Natural killer cell (primary cell): ENCODE results near the gene FNDC10. TPM values are rescaled to one million over a fixed set of nuclear protein-coding genes. Genes with fewer than 3 reads are reported as not detected.
A peak's percentile ranks its signal among the peaks of the same experiment; 100 is the strongest.

Source experiments
- ATAC-seq, 3 donors: fragments of 150-1000 bp in 2 of 3; fragments of 200-7000 bp in 1 of 3; cut with Tn5 transposase; 1 replicate in 1 of 3; 2 replicates in 2 of 3; pipeline ENCODE4 v1.10.0; 2021; ENCODE audit warnings: mild to moderate bottlenecking in 2 of 3, moderate library complexity in 2 of 3
- DNase-seq, 2 donors: peaks; one replicate each; pipeline versions ENCODE4 v3.0.0 to v3.0.0-alpha.2; 2013 to 2021; ENCODE audit warnings: mixed read lengths in 1 of 2
- H3K27ac ChIP-seq: one replicate; pipeline ENCODE4 v1.5.1; 2013; ENCODE audit warnings: mild to moderate bottlenecking, low read length
- H3K27me3 ChIP-seq: one replicate; pipeline ENCODE4 v1.6.1; 2013; ENCODE audit warnings: low read length; ENCODE audit not compliant: control insufficient read depth, insufficient read depth
- H3K36me3 ChIP-seq: one replicate; pipeline ENCODE4 v1.6.1; 2013; ENCODE audit warnings: low read length; ENCODE audit not compliant: control insufficient read depth, insufficient read depth
- H3K4me1 ChIP-seq: one replicate; pipeline ENCODE4 v1.6.1; 2013; ENCODE audit warnings: low read length; ENCODE audit not compliant: control insufficient read depth, insufficient read depth
- H3K4me3 ChIP-seq: one replicate; pipeline ENCODE4 v1.5.1; 2013; ENCODE audit warnings: low read length
- H3K9me3 ChIP-seq: one replicate; pipeline ENCODE4 v1.6.1; 2013; ENCODE audit warnings: low read length; ENCODE audit not compliant: control insufficient read depth, insufficient read depth
- H3K27ac Mint-ChIP-seq, 2 donors: one replicate each; pipeline ENCODE4 v1.8.0; 2022; ENCODE audit warnings: mild to moderate bottlenecking in 2 of 2, mixed read lengths in 2 of 2, moderate library complexity in 1 of 2
- H3K27me3 Mint-ChIP-seq, 2 donors: one replicate each; pipeline ENCODE4 v1.8.0; 2022; ENCODE audit warnings: low read depth in 2 of 2, mixed read lengths in 2 of 2
- H3K36me3 Mint-ChIP-seq: one replicate; pipeline ENCODE4 v1.8.0; 2022; ENCODE audit warnings: mixed read lengths
- H3K4me1 Mint-ChIP-seq, 2 donors: one replicate each; pipeline ENCODE4 v1.8.0; 2022; ENCODE audit warnings: mixed read lengths in 2 of 2
- H3K4me3 Mint-ChIP-seq: one replicate; pipeline ENCODE4 v1.8.0; 2022; ENCODE audit warnings: mild to moderate bottlenecking, moderate library complexity, mixed read lengths
- H3K9me3 Mint-ChIP-seq, 2 donors: one replicate each; pipeline ENCODE4 v1.8.0; 2022; ENCODE audit warnings: mixed read lengths in 2 of 2
- WGBS: methylation state at CpG from one replicate; pipeline ENCODE4 v1.1.7; 2013; ENCODE audit warnings: missing lambda C conversion rate; ENCODE audit not compliant: insufficient coverage; 5-methylcytosine and 5-hydroxymethylcytosine counted together
- intact Hi-C: fragments of 100-400 bp; cut with micrococcal nuclease; formaldehyde crosslinking; loops from one replicate; pipeline ENCODE4 v1.14.2; 2022
- total RNA-seq, 4 donors: library from RNA; stranded (reverse); fragments of 120-200 nt in 1 of 4; gene quantifications; one replicate each; pipeline versions ENCODE4 v1.2.3 to v1.2.4, GENCODE V29; 2013 to 2022
- TF ChIP-seq, protein P1 (sequence below): fragments of 200-600 bp; IDR thresholded peaks from one replicate; pipeline ENCODE4 v1.8.0; 2022; ENCODE audit warnings: antibody characterized with exemption

The FNDC10 gene
- total RNA-seq, 3 donors from 2014 or later (not counting 1 experiment from before 2014, with no cell fraction given) = 2.8 to 3.2 (median 3.0) TPM

DNA sequence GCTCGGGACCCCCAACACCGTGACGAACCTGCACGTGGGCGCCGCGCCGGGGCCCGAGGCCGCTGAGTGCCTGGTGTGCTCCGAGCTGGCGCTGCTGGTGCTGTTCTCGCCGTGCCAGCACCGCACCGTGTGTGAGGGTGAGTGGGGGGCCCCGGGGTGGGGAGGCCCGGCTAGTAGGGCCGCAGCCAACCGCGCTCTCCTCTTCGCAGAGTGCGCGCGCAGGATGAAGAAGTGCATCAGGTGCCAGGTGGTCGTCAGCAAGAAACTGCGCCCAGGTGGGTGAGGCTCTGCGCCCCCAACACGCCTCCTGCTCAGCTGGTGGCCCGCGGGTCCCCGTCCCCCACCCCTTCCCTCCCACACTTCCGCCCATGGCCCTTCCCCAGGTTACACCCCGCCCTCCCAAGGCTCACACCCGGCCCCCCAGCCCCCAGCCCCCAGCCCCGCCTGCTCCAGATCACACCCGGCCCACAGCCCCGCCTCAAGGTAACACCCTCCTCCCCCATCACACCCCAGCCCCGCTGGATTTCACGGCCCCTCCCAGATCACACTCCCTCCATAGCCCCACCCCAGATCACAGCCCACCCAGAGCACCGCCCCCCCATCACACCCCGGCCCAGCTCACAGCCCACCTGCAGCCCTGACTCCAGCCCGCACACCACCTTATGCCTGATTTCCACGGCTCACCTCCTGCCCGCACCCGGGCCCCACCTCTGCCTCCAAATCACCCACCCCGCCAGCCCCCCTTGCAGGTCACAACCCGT, 29.7 kb upstream of the FNDC10 start:
- 12% methylated on average over 46 of the region's 48 CpGs for WGBS
- peaks cover 5 to 28% of the 10 kb centered on the region in 2 donors for H3K4me1 Mint-ChIP-seq
- intact Hi-C loops = no loop called here
- Histone ChIP-seq H3K27me3 (no peaks in the 10 kb centered on the region), H3K27ac (peak overlapping the region; percentile 74), H3K4me3 (peak overlapping the region; percentile 42), H3K9me3 (no peaks in the 10 kb centered on the region), H3K36me3 (no peaks in the 10 kb centered on the region), H3K4me1 (peaks cover 50% of the 10 kb centered on the region)
- H3K27me3 Mint-ChIP-seq = no peaks in the 10 kb centered on the region
- peak overlapping the region; percentile 93 to 96 for H3K27ac Mint-ChIP-seq
- H3K4me3 Mint-ChIP-seq = peak overlapping the region; percentile 95
- no peaks in the 10 kb centered on the region for H3K9me3 Mint-ChIP-seq
- DNase-seq (peak; percentile 85 to 90), ATAC-seq (peak; percentile 68 to 85 (median 70))
- no peaks in the 10 kb centered on the region for H3K36me3 Mint-ChIP-seq
- TF ChIP-seq, protein P1, sequence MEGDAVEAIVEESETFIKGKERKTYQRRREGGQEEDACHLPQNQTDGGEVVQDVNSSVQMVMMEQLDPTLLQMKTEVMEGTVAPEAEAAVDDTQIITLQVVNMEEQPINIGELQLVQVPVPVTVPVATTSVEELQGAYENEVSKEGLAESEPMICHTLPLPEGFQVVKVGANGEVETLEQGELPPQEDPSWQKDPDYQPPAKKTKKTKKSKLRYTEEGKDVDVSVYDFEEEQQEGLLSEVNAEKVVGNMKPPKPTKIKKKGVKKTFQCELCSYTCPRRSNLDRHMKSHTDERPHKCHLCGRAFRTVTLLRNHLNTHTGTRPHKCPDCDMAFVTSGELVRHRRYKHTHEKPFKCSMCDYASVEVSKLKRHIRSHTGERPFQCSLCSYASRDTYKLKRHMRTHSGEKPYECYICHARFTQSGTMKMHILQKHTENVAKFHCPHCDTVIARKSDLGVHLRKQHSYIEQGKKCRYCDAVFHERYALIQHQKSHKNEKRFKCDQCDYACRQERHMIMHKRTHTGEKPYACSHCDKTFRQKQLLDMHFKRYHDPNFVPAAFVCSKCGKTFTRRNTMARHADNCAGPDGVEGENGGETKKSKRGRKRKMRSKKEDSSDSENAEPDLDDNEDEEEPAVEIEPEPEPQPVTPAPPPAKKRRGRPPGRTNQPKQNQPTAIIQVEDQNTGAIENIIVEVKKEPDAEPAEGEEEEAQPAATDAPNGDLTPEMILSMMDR = no peak

DNA sequence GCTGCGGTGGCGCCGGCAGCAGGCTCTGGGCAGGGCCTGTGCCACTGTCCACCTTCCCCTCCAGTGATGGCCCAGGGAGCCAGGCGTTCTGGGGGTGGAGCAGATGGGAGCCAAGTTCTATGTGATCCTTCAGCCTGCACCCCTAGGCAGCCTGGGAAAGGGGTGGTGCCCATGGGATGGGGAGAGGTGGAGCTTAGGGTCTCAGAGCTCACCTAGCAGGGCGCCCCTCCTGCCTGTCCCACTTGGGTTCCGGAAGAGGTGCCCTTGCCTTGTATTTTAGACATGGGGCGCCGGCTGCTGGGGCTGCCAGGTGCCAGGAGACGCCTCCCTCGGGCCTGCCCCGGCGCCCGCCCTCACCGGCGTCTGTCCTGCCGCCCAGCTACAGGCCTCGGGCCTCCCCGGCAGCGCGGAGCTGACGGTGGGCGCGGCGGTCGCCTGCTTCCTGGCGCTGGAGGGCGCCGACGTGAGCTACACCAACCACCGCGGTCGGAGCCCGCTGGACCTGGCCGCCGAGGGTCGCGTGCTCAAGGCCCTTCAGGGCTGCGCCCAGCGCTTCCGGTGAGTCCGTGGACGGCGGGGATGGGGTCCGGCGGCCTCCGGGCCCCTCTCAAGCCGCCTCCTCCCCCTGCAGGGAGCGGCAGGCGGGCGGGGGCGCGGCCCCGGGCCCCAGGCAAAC, 29.0 kb upstream of the FNDC10 start:
- H3K27me3 ChIP-seq = no peaks in the 10 kb centered on the region
- DNase-seq (peak; percentile 55 to 67), ATAC-seq (no peak)
- peaks cover 56% of the 10 kb centered on the region for H3K4me1 ChIP-seq
- Mint-ChIP-seq H3K4me1 (peaks cover 5 to 30% of the 10 kb centered on the region in 2 donors), H3K36me3 (no peaks in the 10 kb centered on the region), H3K27ac (peak overlapping the region; percentile 48 to 96), H3K27me3 (no peaks in the 10 kb centered on the region), H3K4me3 (peak overlapping the region; percentile 72), H3K9me3 (no peaks in the 10 kb centered on the region)
- WGBS = 15% methylated on average over 53 of the region's 53 CpGs
- intact Hi-C loops = no loop called here
- no peaks in the 10 kb centered on the region for H3K36me3 ChIP-seq
- TF ChIP-seq, protein P1 = no peak
- peak overlapping the region; percentile 42 for H3K4me3 ChIP-seq
- H3K9me3 ChIP-seq = no peaks in the 10 kb centered on the region
- H3K27ac ChIP-seq = peak overlapping the region; percentile 49

DNA sequence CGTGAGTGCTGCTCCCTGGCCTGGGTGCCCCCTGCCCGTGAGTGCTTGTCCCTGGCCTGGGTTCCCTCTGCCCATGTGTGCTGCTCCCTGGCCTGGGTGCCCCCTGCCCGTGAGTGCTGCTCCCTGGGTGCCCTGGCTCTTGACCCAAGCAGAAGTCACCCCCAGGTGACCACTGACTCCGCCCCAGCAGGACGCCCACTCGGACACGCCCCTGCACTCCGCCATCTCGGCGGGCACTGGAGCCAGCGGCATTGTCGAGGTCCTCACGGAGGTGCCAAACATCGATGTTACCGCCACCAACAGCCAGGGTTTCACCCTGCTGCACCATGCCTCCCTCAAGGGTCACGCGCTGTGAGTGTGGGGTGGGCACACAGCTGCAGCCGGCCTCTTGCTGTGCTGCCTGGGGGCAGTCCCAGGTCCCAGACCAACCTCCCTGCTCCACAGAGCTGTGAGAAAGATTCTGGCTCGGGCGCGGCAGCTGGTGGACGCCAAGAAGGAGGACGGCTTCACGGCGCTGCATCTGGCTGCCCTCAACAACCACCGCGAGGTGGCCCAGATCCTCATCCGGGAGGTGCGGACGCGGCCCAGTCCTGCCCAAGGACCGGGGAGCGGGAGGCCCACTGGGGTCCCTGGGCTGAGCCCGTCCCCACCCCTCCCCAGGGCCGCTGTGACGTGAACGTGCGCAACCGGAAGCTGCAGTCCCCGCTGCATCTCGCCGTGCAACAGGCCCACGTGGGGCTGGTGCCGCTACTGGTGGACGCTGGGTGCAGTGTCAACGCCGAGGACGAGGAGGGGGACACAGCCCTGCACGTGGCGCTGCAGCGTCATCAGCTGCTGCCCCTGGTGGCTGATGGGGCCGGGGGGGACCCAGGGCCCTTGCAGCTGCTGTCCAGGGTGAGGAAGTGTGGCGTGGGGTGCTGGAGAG, 28.2 kb upstream of the FNDC10 start:
- Mint-ChIP-seq H3K27me3 (no peaks in the 10 kb centered on the region), H3K27ac (peak overlapping the region; percentile 48 to 96), H3K36me3 (no peaks in the 10 kb centered on the region), H3K4me1 (peaks cover 5 to 30% of the 10 kb centered on the region in 2 donors), H3K9me3 (no peaks in the 10 kb centered on the region), H3K4me3 (peak overlapping the region; percentile 72)
- peak overlapping the region; percentile 49 for H3K27ac ChIP-seq
- intact Hi-C loops = no loop called here
- whole genome bisulfite sequencing = 84% methylated on average over 53 of the region's 53 CpGs
- DNase-seq (peak; percentile 37 to 44), ATAC-seq (no peak)
- TF ChIP-seq, protein P1 = no peak
- H3K4me3 ChIP-seq = peak overlapping the region; percentile 42
- H3K4me1 ChIP-seq = peaks cover 59% of the 10 kb centered on the region
- no peaks in the 10 kb centered on the region for H3K9me3 ChIP-seq
- H3K36me3 ChIP-seq = no peaks in the 10 kb centered on the region
- H3K27me3 ChIP-seq = no peaks in the 10 kb centered on the region
